ENCODE measurements around the gene CACNA1B.

- TF ChIP-seq, protein P1, sequence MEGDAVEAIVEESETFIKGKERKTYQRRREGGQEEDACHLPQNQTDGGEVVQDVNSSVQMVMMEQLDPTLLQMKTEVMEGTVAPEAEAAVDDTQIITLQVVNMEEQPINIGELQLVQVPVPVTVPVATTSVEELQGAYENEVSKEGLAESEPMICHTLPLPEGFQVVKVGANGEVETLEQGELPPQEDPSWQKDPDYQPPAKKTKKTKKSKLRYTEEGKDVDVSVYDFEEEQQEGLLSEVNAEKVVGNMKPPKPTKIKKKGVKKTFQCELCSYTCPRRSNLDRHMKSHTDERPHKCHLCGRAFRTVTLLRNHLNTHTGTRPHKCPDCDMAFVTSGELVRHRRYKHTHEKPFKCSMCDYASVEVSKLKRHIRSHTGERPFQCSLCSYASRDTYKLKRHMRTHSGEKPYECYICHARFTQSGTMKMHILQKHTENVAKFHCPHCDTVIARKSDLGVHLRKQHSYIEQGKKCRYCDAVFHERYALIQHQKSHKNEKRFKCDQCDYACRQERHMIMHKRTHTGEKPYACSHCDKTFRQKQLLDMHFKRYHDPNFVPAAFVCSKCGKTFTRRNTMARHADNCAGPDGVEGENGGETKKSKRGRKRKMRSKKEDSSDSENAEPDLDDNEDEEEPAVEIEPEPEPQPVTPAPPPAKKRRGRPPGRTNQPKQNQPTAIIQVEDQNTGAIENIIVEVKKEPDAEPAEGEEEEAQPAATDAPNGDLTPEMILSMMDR (IDR thresholded peaks at IDR 0.05; ENCODE audit: borderline replicate concordance, extremely low read depth, low read length, poor library complexity, severe bottlenecking): peak; percentile 43
- no peak for TF ChIP-seq EZH2 (IDR thresholded peaks at IDR 0.05; ENCODE audit: borderline replicate concordance, low read depth, low read length, severe bottlenecking)
Measured at GRCh38 chr9:137960496-137960895, 82.9 kb downstream of the CACNA1B start.
